HS-27A (cell line): ENCODE results near the gene CCDC89.

ENCODE experiments used
- DNase-seq: peaks from one replicate; pipeline ENCODE4 v3.0.0-alpha.2; 2012; ENCODE audit warnings: low read depth, missing footprints

Gene CCDC89

DNA sequence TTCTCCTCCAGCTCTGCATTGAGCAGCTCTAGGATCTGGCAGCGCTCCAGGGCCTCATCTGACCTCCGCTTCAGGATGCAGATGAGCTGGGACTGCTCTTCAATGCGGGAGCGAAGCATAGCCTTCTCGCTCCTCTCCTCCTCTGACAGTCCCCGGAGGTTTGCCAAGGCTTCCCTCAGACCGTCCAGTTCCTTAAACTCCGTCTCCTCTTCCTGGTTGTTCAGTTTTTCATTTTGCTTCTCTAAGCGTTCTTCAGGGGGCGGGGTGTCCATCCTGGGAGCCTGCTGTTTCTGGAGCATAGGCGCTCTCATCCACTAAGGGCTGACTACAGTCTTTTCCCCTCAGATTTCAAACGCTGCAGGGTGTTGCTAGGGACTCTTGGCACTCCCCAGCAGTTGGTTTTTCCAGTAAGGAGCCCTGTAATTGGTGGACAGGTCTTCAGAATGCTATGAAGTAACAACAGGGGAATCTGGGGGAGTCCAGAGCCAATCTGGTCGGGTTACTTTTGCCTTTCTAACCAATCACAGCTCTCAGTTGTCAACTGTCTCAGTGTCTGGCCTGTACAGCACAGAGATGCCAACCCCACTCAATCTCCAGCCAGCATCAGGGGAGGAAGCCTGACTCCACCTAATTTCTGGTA lies at the start of gene CCDC89:
Gene CCDC89 (minus strand): TSS at position 376 of the 640 bp plus-strand sequence. CDS start 65 bp downstream, at position 311.
- no peak for DNase-seq

DNA sequence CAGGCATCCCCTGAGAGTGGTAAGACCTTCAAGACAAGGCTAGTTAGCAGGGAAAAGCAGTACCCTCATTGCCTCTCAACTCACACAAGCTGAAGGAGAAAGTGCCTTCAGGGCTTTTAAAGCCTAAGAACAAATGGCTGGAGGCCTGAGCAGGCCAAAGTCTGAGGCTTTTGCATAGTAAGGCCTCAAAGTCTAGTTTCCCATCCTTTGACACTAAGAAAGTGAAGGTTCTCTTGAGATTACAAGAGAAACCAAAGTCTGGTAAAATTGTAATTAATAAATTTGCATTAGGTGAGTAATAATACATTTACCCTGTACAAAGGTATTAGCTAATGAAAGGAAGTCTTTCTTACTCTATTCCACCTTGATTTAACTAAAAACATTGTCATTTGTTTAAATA lies 47.0 kb upstream of the CCDC89 start:
- no peak for DNase-seq

GRCh38 chr11:85726381-85726780 lies 40.4 kb upstream of the CCDC89 start:
- DNase-seq, result no peak

DNA sequence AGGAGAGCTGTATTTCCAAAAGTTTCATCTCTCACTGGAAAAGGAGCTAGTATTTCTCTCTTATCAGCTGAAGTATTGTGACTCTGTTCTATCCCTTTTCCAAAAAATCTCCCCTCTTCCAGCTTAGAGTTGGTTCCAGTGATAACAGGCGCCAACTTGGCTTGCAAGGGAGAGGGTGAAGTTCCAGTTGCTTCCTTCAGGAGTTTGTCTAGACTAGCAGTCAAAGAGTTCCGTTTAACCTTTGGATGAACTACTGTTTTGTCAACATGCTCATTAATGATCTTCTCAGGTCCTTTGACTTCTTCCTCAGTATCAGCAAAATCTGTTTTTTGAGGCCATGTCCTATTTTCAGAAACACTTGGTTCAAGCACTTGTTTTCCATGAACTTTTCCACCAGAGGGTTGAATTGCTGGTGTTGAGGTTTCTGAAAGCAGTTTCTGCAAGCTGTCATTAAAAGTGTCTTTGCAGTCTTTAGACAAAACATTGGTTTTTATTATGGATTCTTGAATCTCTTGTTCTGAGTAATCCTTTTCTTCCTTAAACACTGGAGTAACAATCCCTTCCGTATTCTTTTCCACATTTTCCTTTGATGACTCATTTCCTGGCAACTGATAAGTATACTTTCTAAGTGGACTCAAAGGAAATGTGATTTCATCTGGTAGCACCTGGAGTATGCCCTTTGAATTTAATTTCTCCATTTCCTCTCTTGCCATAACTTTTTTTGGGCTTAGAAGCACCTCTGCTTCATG lies 39.7 kb upstream of the CCDC89 start:
- DNase-seq, result peak; percentile 84

GRCh38 chr11:85724748-85725465 lies 38.9 kb upstream of the CCDC89 start:
- DNase-seq, result no peak

- DNase-seq, result no peak
Measured at GRCh38 chr11:85723088-85723487, 37.1 kb upstream of the CCDC89 start.

DNA sequence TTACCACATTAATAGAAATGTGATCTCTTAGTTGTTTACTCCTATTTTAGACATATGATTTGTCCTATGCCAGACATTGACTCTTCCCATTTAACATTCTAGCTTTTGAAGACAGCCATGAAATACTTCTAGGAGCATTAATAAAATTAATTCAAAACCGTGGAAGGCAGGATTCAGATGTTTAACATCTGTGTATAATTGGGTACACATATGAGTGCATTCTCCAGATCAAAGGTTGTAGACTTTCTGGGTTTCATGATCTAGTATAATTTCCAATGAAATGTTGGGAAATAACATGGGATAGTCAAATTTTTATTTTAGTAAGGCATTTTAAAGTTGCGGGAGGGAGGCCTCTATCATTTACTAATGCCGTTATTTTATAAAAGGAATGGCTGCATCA lies 35.2 kb upstream of the CCDC89 start:
- no peak for DNase-seq

- peak; percentile 97 for DNase-seq
Measured at GRCh38 chr11:85718991-85719807, 33.2 kb upstream of the CCDC89 start.

DNA sequence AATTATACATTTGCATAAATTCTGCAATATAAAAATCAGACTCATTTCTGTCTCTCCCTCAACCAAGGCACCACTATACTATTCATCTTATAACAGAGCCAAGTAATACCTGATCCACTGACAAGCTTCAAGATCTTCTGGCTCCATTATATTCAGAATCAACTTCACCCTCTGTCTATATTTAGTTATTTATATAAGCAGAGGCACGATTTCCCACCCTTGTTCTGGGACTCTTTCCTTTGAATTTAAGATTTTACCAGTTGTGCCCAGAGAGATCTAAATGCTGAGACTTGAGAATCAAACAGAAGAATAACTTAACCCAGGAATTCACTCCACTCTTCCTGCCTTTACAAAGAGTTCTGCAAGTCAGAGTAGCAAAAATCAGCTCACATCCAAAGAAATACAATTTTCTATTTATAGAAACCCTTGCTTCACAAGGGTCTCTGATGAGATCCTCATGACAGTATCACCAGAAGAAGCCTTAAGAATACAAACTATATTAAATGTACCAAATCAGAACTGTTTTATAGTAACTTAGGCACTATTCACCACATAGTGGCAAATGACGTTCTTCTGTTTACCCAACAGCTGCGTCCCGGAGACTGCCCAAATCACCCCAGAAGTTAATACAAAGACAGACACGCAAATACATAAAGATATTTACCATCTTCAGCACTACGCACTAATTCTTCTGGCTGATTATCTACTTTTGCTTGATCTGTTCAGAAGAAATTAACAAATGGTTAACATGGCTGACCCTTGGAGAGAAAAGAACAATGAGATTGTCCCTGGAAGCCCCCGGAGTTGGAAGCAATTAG lies 32.3 kb upstream of the CCDC89 start:
- no peak for DNase-seq

DNA sequence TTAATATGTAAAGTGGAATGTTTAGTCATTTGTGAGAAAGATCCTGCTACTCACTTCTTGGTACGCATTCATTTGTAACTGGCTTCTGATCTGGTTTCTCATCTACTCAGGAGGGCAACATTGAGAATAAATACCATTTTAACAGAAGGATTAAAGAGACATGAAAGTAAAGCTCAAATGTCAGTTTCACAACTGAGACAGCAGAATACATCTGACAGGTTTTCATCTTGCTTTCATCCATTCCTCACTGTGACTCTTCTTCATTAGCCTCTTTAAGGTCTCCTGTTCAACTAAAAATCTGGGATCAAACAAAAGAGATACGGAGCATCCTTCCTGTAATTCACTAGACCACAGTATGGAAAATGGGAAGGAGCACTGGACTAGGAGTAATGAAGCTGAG lies 31.4 kb upstream of the CCDC89 start:
- no peak for DNase-seq

DNA sequence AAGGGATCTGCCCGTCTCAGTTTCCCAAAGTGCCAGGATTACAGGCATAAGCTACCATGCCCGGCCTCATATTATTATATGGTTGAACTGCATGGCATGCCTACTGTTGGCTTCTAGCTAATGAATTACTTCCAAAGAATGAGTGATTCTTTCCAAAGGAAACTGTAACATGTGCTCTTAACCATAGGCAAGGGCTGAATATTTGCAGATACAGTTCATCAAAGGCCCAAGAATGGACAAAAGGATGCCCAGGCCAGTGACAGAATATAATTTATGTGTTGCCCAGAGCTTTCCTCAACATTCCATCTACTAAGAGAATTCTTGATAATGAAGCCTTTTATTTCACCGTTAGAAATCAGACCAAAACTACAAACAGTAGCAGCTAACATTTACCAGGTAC lies 27.0 kb upstream of the CCDC89 start:
- DNase-seq, result no peak

DNA sequence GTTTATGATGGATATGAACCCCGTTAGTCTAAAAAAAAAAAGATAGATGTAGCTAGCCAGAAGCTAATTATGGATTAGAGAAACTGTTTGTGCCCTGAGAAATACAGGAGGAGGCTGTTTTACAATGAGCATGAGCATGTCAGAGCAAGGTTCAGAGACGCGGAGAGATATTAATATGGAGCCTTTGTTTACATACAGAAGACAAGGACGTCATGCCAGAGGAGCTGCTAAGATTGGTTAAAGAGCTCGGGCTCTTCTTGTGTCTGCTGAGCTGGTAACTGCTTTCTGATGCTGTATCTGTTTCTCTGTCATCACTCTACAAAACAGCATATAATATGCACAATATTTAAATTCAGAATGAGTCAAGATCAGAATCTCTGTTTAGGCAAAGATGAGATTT lies 24.9 kb upstream of the CCDC89 start:
- no peak for DNase-seq

- DNase-seq, result no peak
Measured at GRCh38 chr11:85709941-85710702, 24.1 kb upstream of the CCDC89 start.

DNA sequence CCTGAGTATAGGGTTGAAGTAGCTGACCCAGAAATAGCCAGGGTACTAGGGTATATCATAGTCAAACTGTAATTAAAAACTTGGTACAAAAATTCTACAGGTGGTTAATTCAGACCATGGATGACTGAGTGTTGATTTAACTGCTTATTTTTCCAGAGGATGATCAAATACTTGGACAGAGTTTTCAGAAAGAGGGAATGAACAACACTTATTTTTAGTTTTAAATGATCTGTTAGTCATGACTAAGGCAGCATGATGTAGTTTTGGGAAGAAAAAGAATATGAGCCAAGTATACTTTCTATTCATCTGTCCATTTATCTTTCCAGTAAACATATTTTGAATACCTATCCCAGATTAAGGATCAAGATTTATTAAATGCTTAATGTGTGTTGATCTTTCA lies 19.8 kb upstream of the CCDC89 start:
- DNase-seq, result no peak

DNA sequence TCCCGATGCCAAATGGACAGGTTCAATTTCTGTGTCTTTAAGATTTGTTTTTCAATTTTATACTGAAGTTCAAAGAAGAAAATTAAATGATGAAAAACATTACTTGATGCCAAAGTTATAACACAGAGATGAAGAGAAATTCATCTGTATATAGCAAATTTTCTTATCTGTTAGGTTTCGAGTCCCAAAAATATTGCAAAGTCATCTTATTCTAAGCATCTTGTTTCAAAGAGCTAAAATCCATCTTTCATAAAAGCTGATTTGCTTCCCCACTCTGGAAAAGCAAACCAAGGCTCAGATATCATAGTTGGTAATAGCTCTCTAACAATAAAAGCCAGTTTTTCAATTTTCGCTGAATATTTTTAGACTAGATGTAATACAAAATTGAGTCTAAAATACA lies 19.0 kb upstream of the CCDC89 start:
- no peak for DNase-seq

- no peak for DNase-seq
Measured at GRCh38 chr11:85699957-85700741, 14.2 kb upstream of the CCDC89 start.

DNA sequence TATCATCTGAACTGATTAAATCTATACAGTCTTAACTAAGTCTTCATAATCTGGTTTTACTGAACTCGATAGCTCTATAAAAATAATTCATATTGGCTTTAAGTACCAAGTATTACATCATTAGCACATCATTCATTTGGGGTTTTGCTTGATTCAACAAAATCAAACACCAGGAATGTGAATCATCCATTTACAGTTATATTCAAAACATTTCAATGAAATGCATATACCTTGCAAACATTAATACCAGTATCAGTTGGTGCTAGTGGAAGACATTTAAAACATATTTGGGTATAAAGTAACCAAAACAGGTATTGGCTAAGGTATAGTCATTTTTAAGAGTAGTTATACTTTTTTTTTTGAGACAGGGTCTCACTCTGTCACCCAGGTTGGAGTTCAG lies 12.2 kb upstream of the CCDC89 start:
- DNase-seq, result no peak

GRCh38 chr11:85697747-85698146 lies 11.8 kb upstream of the CCDC89 start:
- DNase-seq, result no peak

- DNase-seq, result no peak
Measured at GRCh38 chr11:85695546-85695945, 9.6 kb upstream of the CCDC89 start.
